CD14-positive monocyte (primary cell): Measurements from ENCODE around the gene RBMS3. TPM values are rescaled to one million over a fixed set of nuclear protein-coding genes. Genes with fewer than 3 reads are reported as not detected.

Source experiments
- DNase-seq, 3 donors: peaks; one replicate each; pipeline ENCODE4 v3.0.0-alpha.2; 2011 to 2022
- H2AFZ ChIP-seq: 2 replicates; pipeline ENCODE4 v1.6.0; 2012; ENCODE audit warnings: mild to moderate bottlenecking, low read depth, low read length, inconsistent platforms; ENCODE audit not compliant: insufficient read depth, poor library complexity, severe bottlenecking
- H3K27ac ChIP-seq, 2 donors: 1 replicate in 1 of 2; 2 replicates in 1 of 2; pipeline ENCODE4 v1.5.1; 2012 to 2013; ENCODE audit warnings: low read length in 2 of 2, control low read depth in 1 of 2, inconsistent platforms in 1 of 2, low read depth in 1 of 2, mild to moderate bottlenecking in 1 of 2
- H3K27me3 ChIP-seq, 2 donors: one replicate each; pipeline versions ENCODE4 v1.6.0 to v1.6.1; 2011 to 2013; ENCODE audit warnings: low read length in 2 of 2; ENCODE audit not compliant: control insufficient read depth in 2 of 2, insufficient read depth in 2 of 2
- H3K36me3 ChIP-seq, 2 donors: replicated peaks in 1 of 2; 1 replicate in 1 of 2; 2 replicates in 1 of 2; pipeline versions ENCODE4 v1.5.1 to v1.6.1; 2012 to 2013; ENCODE audit warnings: low read length in 2 of 2, control low read depth in 1 of 2, inconsistent platforms in 1 of 2, mild to moderate bottlenecking in 1 of 2; ENCODE audit not compliant: insufficient read depth in 2 of 2, control insufficient read depth in 1 of 2
- H3K4me1 ChIP-seq, 2 donors: 1 replicate in 1 of 2; 2 replicates in 1 of 2; pipeline versions ENCODE4 v1.5.1 to v1.6.1; 2012 to 2013; ENCODE audit warnings: low read length in 2 of 2, control low read depth in 1 of 2, inconsistent platforms in 1 of 2, mild to moderate bottlenecking in 1 of 2, moderate library complexity in 1 of 2; ENCODE audit not compliant: insufficient read depth in 2 of 2, control insufficient read depth in 1 of 2
- H3K4me2 ChIP-seq: replicated peaks from 2 replicates; pipeline ENCODE3; 2012; ENCODE audit warnings: low read length, moderate library complexity, mild to moderate bottlenecking; ENCODE audit not compliant: poor library complexity, severe bottlenecking; ENCODE audit errors: extremely low read depth
- H3K4me3 ChIP-seq, 3 experiments: fragments of 200-600 bp in 1 of 3; sonication (generic) in 1 of 3; replicated peaks in 1 of 3; 1 replicate in 2 of 3; 2 replicates in 1 of 3; pipeline ENCODE4 v1.5.1; 2011 to 2013; ENCODE audit warnings: low read length in 3 of 3, mild to moderate bottlenecking in 3 of 3, control low read depth in 2 of 3, low read depth in 2 of 3, inconsistent platforms in 1 of 3, moderate library complexity in 1 of 3
- H3K79me2 ChIP-seq: 2 replicates; pipeline ENCODE4 v1.6.0; 2012; ENCODE audit warnings: mild to moderate bottlenecking, control low read depth, inconsistent platforms, low read length, moderate library complexity; ENCODE audit not compliant: insufficient read depth
- H3K9ac ChIP-seq: 2 replicates; pipeline ENCODE4 v1.6.0; 2017; ENCODE audit warnings: low read length, mild to moderate bottlenecking; ENCODE audit not compliant: insufficient read depth, poor library complexity, severe bottlenecking
- H3K9me3 ChIP-seq, 2 donors: replicated peaks in 1 of 2; 1 replicate in 1 of 2; 2 replicates in 1 of 2; pipeline versions ENCODE4 v1.5.1 to v1.6.1; 2012 to 2013; ENCODE audit warnings: low read length in 2 of 2, control low read depth in 1 of 2; ENCODE audit not compliant: control insufficient read depth in 1 of 2, insufficient read depth in 1 of 2
- H4K20me1 ChIP-seq: 2 replicates; pipeline ENCODE4 v1.6.0; 2012; ENCODE audit warnings: mild to moderate bottlenecking, low read length, control low read depth, moderate library complexity; ENCODE audit not compliant: insufficient read depth
- H3K27ac Mint-ChIP-seq, 7 donors: one replicate each; pipeline ENCODE4 v1.8.0; 2020; ENCODE audit warnings: mild to moderate bottlenecking in 7 of 7, mixed read lengths in 7 of 7, moderate library complexity in 6 of 7, inconsistent platforms in 2 of 7
- H3K27me3 Mint-ChIP-seq, 3 donors: one replicate each; pipeline ENCODE4 v1.8.0; 2021 to 2022; ENCODE audit warnings: low read depth in 3 of 3, mild to moderate bottlenecking in 3 of 3, mixed read lengths in 3 of 3, moderate library complexity in 3 of 3, inconsistent platforms in 1 of 3
- H3K36me3 Mint-ChIP-seq, 2 donors: one replicate each; pipeline ENCODE4 v1.8.0; 2020; ENCODE audit warnings: mixed read lengths in 2 of 2, inconsistent platforms in 1 of 2, mild to moderate bottlenecking in 1 of 2
- H3K4me1 Mint-ChIP-seq: one replicate; pipeline ENCODE4 v1.8.0; 2020; ENCODE audit warnings: mild to moderate bottlenecking, mixed read lengths
- H3K4me3 Mint-ChIP-seq, 2 donors: one replicate each; pipeline ENCODE4 v1.8.0; 2020; ENCODE audit warnings: mild to moderate bottlenecking in 2 of 2, mixed read lengths in 2 of 2, moderate library complexity in 1 of 2
- H3K9me3 Mint-ChIP-seq, 7 donors: one replicate each; pipeline ENCODE4 v1.8.0; 2020 to 2022; ENCODE audit warnings: mixed read lengths in 7 of 7, mild to moderate bottlenecking in 6 of 7, moderate library complexity in 6 of 7, inconsistent platforms in 2 of 7
- WGBS: methylation state at CpG from one replicate; pipeline ENCODE4 v1.1.5; 2013; ENCODE audit warnings: missing lambda C conversion rate; ENCODE audit not compliant: insufficient coverage; 5-methylcytosine and 5-hydroxymethylcytosine counted together
- intact Hi-C, 2 donors: fragments of 100-400 bp; cut with micrococcal nuclease; formaldehyde crosslinking; loops; one replicate each; pipeline versions ENCODE4 v1.15.0 to v1.15.1; 2023
- polyA plus RNA-seq, 3 donors: library from polyadenylated mRNA; depleted of rRNA in 1 of 3; unstranded in 2 of 3; stranded (reverse) in 1 of 3; fragments of 300-500 nt in 2 of 3; fragments of >200 nt in 1 of 3; fragmentation: Illumina TruSeq in 2 of 3; gene quantifications; 1 replicate in 2 of 3; 2 replicates in 1 of 3; pipeline ENCODE4 v1.2.3, GENCODE V29; 2012 to 2021
- TF ChIP-seq, protein P1 (sequence below): fragments of 200-600 bp; IDR thresholded peaks from one replicate; pipeline ENCODE4 v1.8.0; 2022; ENCODE audit warnings: antibody characterized with exemption, mild to moderate bottlenecking

RBMS3 gene
- polyA plus RNA-seq, 3 donors, result not detected

DNA sequence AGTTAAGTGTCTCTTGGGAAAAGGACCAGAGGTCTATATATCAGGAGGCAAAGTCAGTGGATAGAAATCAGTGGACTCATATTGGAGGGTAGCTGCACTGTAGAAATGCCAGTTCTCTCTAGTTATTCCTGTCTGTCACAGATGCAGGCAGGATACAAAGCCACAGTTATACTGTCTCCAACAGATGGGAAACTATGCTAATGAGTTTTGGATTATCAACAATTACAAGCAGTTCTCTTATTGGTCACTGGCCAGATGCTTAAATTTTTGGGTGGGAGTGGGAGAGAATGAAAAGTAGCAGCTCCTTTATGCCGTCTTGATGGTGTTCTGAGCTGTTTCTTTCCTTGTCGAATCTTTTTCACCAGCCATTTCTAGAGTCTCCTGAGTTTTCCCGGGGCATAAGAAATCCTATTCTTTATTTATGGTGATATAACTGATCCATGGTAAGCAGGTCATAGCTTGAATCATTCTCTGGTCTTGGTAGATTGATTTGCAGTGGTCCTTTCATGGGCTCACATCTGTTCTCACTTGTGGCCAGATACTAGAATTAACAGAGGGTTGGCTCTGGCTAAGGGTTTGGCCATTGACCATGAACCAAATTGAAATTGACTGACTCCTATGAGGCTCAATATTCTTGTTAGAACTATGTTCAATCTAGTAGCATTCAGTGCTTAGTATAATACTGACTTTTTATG, 44.6 kb upstream of the RBMS3 start:
- Mint-ChIP-seq H3K27ac (no peak overlapping the region), H3K9me3 (peaks cover under 1 to 8% (median 4%) of the 10 kb centered on the region in 7 donors), H3K4me1 (peaks cover 18% of the 10 kb centered on the region), H3K36me3 (no peaks in the 10 kb centered on the region), H3K27me3 (no peaks in the 10 kb centered on the region), H3K4me3 (no peak overlapping the region)
- WGBS, result no CpG with 5 or more reads among the region's 3 CpGs
- Histone ChIP-seq H3K27ac (no peak overlapping the region), H4K20me1 (no peaks in the 10 kb centered on the region), H3K79me2 (no peaks in the 10 kb centered on the region), H3K36me3 (no peaks in the 10 kb centered on the region), H3K27me3 (no peaks in the 10 kb centered on the region), H3K9me3 (no peaks in the 10 kb centered on the region), H3K4me1 (peaks cover 18% of the 10 kb centered on the region in 2 donors), H3K9ac (no peak overlapping the region), H2AFZ (no peak overlapping the region), H3K4me3 (no peak overlapping the region), H3K4me2 (no peak overlapping the region)
- TF ChIP-seq, protein P1, sequence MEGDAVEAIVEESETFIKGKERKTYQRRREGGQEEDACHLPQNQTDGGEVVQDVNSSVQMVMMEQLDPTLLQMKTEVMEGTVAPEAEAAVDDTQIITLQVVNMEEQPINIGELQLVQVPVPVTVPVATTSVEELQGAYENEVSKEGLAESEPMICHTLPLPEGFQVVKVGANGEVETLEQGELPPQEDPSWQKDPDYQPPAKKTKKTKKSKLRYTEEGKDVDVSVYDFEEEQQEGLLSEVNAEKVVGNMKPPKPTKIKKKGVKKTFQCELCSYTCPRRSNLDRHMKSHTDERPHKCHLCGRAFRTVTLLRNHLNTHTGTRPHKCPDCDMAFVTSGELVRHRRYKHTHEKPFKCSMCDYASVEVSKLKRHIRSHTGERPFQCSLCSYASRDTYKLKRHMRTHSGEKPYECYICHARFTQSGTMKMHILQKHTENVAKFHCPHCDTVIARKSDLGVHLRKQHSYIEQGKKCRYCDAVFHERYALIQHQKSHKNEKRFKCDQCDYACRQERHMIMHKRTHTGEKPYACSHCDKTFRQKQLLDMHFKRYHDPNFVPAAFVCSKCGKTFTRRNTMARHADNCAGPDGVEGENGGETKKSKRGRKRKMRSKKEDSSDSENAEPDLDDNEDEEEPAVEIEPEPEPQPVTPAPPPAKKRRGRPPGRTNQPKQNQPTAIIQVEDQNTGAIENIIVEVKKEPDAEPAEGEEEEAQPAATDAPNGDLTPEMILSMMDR, result no peak
- DNase-seq, result no peak
- intact Hi-C loops, result no loop called here

DNA sequence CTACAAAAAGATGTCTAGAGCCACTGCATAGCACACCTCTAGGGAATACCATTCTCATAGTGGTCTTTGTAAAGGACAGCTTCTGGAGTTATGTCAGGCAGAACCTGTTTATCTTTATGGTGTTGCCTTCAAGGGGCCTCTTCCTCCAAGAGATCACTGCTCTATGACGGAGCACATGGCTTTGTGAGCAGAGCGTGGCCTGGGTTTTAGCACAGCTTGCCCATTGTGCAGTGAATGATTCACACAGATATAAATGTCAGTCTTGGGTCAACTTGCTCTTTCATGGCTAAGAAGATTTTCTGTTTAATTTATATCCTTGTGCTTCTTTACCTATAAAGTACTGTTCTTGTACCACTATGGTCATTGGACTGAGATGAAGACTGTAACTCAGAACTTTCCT, 41.5 kb upstream of the RBMS3 start:
- no peak overlapping the region for H3K27ac ChIP-seq
- intact Hi-C loops, result no loop called here
- Mint-ChIP-seq H3K36me3 (no peaks in the 10 kb centered on the region), H3K27ac (no peak overlapping the region), H3K4me3 (no peak overlapping the region), H3K4me1 (peaks cover 18% of the 10 kb centered on the region), H3K9me3 (peaks cover 2 to 6% (median 2%) of the 10 kb centered on the region in 7 donors), H3K27me3 (peaks cover 0 to 4% (median 0%) of the 10 kb centered on the region in 3 donors)
- no peaks in the 10 kb centered on the region for H3K9me3 ChIP-seq
- WGBS, result no CpG with 5 or more reads among the region's 2 CpGs
- peaks cover 18% of the 10 kb centered on the region in 2 donors for H3K4me1 ChIP-seq
- H3K27me3 ChIP-seq, result no peaks in the 10 kb centered on the region
- H3K79me2 ChIP-seq, result no peaks in the 10 kb centered on the region
- DNase-seq, result no peak
- TF ChIP-seq, protein P1, result no peak
- H3K36me3 ChIP-seq, result no peaks in the 10 kb centered on the region
- no peak overlapping the region for H3K4me3 ChIP-seq
- H3K4me2 ChIP-seq, result no peak overlapping the region
- no peaks in the 10 kb centered on the region for H4K20me1 ChIP-seq
- H3K9ac ChIP-seq, result no peak overlapping the region
- no peak overlapping the region for H2AFZ ChIP-seq
